Inflammatory macrophage (primary cell): ENCODE results near the gene TATDN3.
"Not testable (repeated sequence)": the region's sequence is repeated elsewhere in the genome, so short reads cannot be mapped to it uniquely, and the experiment has no call there.

Experiments used
- DNase-seq, 2 donors: peaks; one replicate each; pipeline ENCODE4 v3.0.0-alpha.2; 2020 to 2022

TATDN3 gene

DNA sequence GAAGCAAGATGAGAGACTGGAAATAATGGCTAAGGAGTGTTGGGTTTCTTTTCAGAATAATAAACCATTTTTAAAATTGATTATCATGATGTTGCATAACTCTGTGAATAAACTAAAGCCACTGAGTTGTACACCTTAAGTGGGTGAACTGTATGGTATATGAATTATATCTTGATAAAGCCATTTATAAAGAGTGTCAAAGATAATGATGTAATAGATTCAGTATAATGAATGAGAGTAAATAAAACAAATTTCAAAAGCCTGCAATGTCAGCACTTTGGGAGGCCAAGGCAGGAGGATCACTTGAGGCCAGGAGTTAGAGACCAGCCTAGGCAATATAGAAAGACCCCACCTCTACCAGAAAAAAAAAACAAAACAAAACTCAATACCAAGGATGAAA, 16.5 kb upstream of the TATDN3 start:
- DNase-seq = no peak

DNA sequence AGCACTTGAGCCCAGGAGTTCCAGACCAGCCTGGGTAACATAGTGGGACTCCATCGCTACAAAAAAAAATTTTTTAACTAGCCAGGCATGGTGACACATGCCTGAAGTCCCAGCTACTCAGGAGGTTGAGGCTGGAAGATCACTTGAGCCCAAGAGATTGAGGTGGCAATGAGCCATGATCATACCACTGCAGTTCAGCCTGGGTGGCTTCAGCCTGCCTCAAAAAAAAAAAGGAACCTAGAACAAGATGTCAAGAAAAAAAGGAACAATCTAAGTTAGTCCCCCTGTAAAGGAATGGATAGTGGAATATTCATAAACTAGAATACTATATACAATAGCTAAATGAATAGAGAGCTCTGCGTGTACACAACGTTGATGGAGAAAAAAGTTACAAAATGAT, 14.5 kb upstream of the TATDN3 start:
- DNase-seq = peak; percentile 68 to 76

DNA sequence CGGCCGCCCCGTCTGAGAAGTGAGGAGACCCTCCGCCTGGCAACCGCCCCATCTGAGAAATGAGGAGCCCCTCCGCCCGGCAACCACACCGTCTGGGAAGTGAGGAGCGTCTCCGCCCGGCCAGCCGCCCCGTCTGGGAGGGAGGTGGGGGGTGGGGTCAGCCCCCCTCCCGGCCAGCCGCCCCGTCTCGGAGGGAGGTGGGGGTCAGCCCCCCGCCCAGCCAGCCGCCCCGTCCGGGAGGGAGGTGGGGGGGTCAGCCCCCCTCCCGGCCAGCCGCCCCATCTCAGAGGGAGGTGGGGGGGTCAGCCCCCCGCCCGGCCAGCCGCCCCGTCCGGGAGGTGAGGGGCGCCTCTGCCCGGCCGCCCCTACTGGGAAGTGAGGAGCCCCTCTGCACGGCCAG, 12.6 kb upstream of the TATDN3 start:
- DNase-seq = not testable (repeated sequence)

DNA sequence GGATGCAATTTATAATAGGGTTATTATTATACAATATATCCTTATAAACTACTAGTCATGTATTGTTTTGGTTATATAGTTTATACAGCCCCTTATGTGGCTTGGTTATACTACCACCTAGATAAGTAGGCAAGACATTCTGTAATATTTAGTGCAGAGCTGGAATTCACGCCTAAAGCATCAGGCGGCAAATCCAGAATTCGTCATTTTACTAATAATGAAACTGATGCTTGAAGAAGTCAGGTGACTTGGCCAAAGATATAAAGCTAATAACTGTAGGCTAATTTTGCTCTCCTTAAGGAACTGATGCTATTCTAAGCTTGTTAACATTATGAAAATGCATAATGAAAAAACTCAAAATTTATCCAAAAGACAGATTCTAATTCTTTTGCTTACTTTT, 10.9 kb upstream of the TATDN3 start:
- no peak for DNase-seq

GRCh38 chr1:212781225-212781624, 10.5 kb upstream of the TATDN3 start:
- no peak for DNase-seq

DNA sequence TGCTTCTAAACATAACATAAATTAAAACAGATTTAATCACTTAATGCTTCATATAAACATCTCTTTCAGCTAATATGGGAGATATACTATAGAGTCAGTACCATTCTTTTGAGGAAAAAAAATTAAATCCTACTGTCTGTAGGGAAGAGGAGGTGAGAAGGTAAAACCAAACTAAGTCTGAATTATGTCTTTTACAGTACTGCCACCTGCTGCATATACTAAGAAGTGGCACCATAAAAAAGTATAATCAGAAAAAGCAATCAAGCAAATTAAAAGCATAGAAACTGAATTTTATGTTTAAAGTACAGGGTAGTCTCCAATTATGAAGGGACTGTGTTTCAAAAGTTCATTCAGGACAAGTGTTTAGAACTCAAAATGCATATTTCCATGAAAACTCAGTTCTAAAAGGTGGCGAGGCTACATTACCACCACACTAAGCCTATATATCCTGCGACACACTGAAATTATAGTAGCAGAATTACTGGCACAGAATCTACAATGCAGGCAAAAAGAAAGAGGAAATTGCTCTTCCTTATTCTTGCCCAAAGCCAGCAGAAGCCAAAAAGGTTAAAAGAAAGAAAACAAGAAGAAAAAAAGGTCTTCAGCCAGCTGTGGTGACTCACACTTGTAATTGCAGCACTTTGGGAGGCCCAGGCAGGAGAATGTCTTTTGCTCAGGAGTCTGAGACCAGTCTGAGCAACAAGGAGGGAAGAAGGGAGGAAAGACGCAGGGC, 9.1 kb upstream of the TATDN3 start:
- peak; percentile 37 to 51 for DNase-seq

DNA sequence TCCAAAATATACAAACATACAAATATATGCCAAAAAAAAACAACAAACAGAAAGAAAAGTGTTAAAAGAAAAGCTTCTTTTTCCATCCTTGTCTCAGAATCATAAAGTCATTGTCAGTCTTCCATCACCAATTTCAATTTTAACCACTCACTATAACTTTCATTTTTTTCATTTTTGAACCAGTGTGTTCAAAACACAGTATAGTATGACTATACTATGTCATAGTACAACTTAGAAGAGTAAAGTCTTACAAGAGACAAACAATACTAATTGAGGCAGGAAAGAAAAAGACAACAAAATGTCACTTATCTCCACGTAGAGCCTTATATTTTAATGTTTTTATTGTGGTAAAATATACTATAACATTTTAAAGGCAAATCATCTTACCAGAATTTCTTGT, 7.7 kb upstream of the TATDN3 start:
- no peak for DNase-seq

DNA sequence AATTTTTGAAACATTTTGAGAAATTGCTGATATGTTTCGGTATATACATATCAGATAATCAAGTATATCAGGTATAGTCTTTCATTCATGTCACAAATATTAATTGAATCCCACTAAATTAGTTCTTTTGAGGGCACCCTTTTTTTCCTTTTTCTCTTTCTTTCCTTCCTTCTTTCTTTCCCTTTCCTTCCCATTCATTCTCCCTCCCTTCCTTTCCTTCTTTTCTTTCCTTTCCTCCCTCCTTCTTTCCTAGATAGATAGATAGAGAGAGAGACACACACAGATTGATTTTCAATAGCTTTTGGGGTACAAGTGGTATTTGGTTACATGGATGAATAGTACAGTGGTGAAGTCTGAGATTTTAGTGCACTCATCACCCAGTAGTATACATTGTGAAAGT, 5.8 kb upstream of the TATDN3 start:
- no peak for DNase-seq

GRCh38 chr1:212791261-212791675, 426 bp upstream of the TATDN3 start:
- peak; percentile 65 to 71 for DNase-seq

GRCh38 chr1:212792396-212792908, 758 bp downstream of the TATDN3 start:
- DNase-seq = no peak

DNA sequence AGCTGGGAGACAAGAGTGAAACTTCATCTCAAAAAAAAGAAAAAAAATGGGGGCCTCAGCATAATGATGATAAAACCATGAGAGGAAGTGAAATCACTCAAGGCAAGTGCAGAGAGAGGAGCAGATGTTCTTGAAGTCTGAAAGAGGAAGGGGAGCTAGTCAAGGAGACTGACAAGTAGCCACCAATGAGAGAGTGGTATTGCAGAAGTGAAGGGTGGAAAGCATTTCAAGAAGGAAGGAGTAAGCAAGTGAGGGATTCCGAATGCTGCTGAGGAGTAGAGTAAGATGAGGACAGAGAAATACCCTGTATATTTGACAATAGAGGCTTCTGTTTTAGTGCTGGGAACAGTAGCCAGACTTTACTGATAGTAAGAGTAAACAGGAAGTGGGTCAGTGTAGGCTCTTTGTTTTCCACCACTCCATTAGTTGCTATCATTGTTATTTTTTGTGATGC, 2.9 kb downstream of the TATDN3 start:
- peak; percentile 77 to 90 for DNase-seq

DNA sequence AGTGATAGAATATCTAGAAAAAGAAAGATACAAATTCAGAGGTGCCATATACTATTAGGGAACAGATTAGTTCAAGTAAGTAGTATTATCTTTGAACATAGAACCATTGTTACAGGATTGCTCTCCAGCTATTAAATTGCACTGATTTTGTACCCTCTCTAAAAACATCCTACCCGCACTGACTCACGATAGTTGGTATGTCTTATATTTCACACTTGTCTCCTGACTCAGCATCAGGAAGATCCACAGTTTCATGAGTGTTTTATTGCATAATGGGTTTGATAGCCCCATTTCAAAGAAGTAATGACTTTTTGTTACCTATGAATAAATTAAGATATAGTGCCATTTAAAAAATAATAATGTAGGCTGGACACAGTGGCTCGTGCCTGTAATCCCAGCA, 6.0 kb downstream of the TATDN3 start:
- DNase-seq = no peak

DNA sequence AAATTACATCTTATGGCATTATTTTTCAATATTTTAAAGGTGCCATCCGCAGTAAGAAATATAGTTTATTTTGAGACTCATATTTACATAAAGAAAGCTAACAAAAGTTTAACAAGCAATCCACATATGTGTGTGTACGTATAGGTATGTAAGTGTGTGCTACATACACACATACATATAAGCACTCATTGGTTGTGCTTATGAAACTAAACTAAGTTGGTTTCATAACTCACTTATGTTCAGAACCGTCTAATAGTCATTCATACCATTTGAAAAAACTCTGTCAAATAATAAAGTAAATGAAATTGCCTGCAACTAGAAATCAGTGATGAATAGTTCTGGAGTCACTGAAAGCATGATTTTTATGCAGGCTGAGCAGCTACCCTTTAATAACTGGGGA, 14.1 kb downstream of the TATDN3 start:
- no peak for DNase-seq

DNA sequence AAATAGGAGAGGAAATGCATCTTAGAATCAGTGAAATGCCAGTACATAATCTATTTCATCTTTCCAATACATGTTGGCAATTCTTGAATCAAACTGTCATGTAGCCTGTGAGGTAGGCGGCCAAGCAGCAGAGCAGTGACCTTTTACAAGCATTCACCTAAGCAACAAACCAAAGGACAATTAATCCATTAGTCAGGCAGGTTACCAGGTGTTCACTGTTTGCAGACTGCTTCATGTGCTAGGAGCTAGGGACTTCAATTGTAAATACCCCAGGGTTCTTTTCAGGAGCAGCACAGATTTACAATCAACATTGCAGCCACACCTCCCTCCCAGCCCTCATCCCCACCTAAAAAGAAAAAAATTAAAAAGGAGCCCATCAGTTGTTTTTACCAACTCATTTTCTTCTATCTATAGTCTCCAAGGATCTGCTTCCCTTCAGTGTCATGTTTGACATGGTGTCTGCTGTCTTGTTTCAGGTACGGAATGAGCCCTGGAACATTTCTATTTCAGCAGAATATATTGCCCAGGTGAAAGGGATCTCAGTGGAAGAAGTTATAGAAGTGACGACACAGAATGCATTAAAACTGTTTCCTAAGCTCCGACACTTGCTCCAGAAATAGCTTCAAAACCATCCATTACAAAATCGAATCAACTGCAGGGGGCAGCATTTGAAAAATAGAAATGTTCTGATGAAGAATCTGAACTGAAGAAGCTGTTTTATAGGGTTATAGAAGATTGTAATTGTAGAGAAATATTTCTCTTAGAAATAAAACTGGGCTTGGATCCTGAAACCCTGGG, 23.0 kb downstream of the TATDN3 start:
- peak; percentile 11 to 36 for DNase-seq

- DNase-seq = no peak
Observed at GRCh38 chr1:212816567-212817278, 25.0 kb downstream of the TATDN3 start.

- peak; percentile 55 to 59 for DNase-seq
Observed at GRCh38 chr1:212819726-212820125, 28.0 kb downstream of the TATDN3 start.

- no peak for DNase-seq
Observed at GRCh38 chr1:212820969-212821368, 29.3 kb downstream of the TATDN3 start.

GRCh38 chr1:212822956-212823355, 31.3 kb downstream of the TATDN3 start:
- no peak for DNase-seq

- DNase-seq = no peak
Observed at GRCh38 chr1:212824201-212824600, 32.5 kb downstream of the TATDN3 start.

- no peak for DNase-seq
Observed at GRCh38 chr1:212825798-212826452, 34.2 kb downstream of the TATDN3 start.

- no peak for DNase-seq
Observed at GRCh38 chr1:212827171-212827776, 35.6 kb downstream of the TATDN3 start.

GRCh38 chr1:212827831-212828278, 36.2 kb downstream of the TATDN3 start:
- DNase-seq = no peak
